Bone marrow (tissue), 2 donors: Measurements from ENCODE around the gene SVBP.

Source experiments
- DNase-seq, 2 donors: peaks; one replicate each; lab custom pipeline; 2025; lab: John Stamatoyannopoulos, UW

Gene SVBP

GRCh38 chr1:42765269-42765668 lies 51.9 kb downstream of the SVBP start:
- DNase-seq, result no peak

- no peak for DNase-seq
Observed at GRCh38 chr1:42762269-42762668, 54.9 kb downstream of the SVBP start.

- no peak for DNase-seq
Observed at GRCh38 chr1:42761567-42761966, 55.6 kb downstream of the SVBP start.

GRCh38 chr1:42759114-42759513 lies 58.1 kb downstream of the SVBP start:
- no peak for DNase-seq

- no peak for DNase-seq
Observed at GRCh38 chr1:42758641-42759040, 58.6 kb downstream of the SVBP start.

- DNase-seq, result no peak
Observed at GRCh38 chr1:42757892-42758275, 59.3 kb downstream of the SVBP start.
